ENCODE data around the gene SLX4. TPM values are rescaled to one million over a fixed set of nuclear protein-coding genes. Genes with fewer than 3 reads are reported as not detected.

Gene SLX4
- total RNA-seq, 1 experiment from 2014 or later, result 15.5 TPM

DNA sequence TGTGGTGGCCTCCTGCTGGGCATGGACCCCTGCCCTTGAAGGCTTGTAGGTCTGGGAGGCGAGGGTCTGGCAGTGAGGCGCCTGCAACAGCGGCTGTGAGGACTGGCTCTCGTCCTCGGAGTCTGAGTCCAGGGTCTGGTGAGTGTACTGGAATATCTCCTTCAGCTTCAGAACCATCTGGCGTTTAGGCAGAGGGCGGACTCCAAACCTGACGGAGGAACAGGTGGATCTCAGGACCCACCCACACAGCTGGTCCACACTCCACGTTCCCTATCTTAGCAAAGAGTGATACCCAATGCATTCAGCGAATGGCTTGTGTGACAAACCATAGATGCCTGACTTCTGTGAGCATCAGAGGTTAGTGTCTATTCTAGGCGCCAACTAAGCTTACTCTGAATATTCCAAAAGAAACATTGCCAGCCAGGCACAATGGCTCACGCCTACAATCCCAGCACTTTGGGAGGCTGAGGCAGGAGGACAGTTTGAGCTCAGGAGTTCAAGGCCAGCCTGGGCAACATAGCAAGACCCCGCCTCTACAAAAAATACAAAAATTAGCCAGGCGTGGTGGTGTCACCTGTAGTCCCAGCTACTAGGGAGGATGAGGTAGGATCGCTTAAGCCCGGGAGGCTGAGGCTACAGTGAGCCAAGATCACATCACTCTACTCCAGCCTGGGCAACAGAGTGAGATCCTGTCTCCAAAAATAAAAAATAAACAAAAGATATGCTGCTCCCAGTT lies 27.9 kb downstream of the SLX4 start:
- CTCF ChIA-PET, result no interaction called here
- in situ Hi-C loops (cut with HindIII; ENCODE audit: low pct_unique_long_range_greater_than_20kb, low sequenced_read_pairs), result no loop called here
- Histone ChIP-seq H3K9me3 (ENCODE audit: control insufficient read depth, insufficient read depth, low read depth, low read length) (no peaks in the 10 kb centered on the region), H3K36me3 (ENCODE audit: control insufficient read depth, insufficient read depth, low read length) (no peaks in the 10 kb centered on the region; the same call in 1 of the 2 replicates), H3K27ac (ENCODE audit: low read length) (no peak overlapping the region), H3K4me1 (ENCODE audit: control insufficient read depth, insufficient read depth, low read length) (no peaks in the 10 kb centered on the region), H3K27me3 (ENCODE audit: control insufficient read depth, insufficient read depth, low read length) (no peaks in the 10 kb centered on the region), H3K4me3 (ENCODE audit: low read depth in 2 of 2, low read length in 2 of 2) (no peak overlapping the region)
- intact Hi-C loops (cut with micrococcal nuclease; ENCODE audit: unreplicated experiment), result no loop called here
- no peak for TF ChIP-seq SIN3A (IDR thresholded peaks at IDR 0.05; ENCODE audit: borderline replicate concordance, insufficient read depth, low read depth, low read length)
- TF ChIP-seq POLR2AphosphoS5 (IDR thresholded peaks at IDR 0.05; ENCODE audit: low read depth, low read length), result no peak
- TF ChIP-seq, protein P1, sequence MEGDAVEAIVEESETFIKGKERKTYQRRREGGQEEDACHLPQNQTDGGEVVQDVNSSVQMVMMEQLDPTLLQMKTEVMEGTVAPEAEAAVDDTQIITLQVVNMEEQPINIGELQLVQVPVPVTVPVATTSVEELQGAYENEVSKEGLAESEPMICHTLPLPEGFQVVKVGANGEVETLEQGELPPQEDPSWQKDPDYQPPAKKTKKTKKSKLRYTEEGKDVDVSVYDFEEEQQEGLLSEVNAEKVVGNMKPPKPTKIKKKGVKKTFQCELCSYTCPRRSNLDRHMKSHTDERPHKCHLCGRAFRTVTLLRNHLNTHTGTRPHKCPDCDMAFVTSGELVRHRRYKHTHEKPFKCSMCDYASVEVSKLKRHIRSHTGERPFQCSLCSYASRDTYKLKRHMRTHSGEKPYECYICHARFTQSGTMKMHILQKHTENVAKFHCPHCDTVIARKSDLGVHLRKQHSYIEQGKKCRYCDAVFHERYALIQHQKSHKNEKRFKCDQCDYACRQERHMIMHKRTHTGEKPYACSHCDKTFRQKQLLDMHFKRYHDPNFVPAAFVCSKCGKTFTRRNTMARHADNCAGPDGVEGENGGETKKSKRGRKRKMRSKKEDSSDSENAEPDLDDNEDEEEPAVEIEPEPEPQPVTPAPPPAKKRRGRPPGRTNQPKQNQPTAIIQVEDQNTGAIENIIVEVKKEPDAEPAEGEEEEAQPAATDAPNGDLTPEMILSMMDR (IDR thresholded peaks at IDR 0.05), result no peak
- TF ChIP-seq, protein P2, sequence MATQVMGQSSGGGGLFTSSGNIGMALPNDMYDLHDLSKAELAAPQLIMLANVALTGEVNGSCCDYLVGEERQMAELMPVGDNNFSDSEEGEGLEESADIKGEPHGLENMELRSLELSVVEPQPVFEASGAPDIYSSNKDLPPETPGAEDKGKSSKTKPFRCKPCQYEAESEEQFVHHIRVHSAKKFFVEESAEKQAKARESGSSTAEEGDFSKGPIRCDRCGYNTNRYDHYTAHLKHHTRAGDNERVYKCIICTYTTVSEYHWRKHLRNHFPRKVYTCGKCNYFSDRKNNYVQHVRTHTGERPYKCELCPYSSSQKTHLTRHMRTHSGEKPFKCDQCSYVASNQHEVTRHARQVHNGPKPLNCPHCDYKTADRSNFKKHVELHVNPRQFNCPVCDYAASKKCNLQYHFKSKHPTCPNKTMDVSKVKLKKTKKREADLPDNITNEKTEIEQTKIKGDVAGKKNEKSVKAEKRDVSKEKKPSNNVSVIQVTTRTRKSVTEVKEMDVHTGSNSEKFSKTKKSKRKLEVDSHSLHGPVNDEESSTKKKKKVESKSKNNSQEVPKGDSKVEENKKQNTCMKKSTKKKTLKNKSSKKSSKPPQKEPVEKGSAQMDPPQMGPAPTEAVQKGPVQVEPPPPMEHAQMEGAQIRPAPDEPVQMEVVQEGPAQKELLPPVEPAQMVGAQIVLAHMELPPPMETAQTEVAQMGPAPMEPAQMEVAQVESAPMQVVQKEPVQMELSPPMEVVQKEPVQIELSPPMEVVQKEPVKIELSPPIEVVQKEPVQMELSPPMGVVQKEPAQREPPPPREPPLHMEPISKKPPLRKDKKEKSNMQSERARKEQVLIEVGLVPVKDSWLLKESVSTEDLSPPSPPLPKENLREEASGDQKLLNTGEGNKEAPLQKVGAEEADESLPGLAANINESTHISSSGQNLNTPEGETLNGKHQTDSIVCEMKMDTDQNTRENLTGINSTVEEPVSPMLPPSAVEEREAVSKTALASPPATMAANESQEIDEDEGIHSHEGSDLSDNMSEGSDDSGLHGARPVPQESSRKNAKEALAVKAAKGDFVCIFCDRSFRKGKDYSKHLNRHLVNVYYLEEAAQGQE (IDR thresholded peaks at IDR 0.05; ENCODE audit: insufficient read depth in 1 of 2, low read depth in 2 of 2, low read length in 1 of 2), result no peak
- TF ChIP-seq TCF7L2 (IDR thresholded peaks at IDR 0.05; ENCODE audit: low read depth, low read length), result no peak
- BruUV-seq (replicated peaks), result no TSS peak
- DNase-seq (ENCODE audit: low read depth, low spot score), result no peak
- POLR2A ChIA-PET, result no interaction called here
- no peak for ATAC-seq

DNA sequence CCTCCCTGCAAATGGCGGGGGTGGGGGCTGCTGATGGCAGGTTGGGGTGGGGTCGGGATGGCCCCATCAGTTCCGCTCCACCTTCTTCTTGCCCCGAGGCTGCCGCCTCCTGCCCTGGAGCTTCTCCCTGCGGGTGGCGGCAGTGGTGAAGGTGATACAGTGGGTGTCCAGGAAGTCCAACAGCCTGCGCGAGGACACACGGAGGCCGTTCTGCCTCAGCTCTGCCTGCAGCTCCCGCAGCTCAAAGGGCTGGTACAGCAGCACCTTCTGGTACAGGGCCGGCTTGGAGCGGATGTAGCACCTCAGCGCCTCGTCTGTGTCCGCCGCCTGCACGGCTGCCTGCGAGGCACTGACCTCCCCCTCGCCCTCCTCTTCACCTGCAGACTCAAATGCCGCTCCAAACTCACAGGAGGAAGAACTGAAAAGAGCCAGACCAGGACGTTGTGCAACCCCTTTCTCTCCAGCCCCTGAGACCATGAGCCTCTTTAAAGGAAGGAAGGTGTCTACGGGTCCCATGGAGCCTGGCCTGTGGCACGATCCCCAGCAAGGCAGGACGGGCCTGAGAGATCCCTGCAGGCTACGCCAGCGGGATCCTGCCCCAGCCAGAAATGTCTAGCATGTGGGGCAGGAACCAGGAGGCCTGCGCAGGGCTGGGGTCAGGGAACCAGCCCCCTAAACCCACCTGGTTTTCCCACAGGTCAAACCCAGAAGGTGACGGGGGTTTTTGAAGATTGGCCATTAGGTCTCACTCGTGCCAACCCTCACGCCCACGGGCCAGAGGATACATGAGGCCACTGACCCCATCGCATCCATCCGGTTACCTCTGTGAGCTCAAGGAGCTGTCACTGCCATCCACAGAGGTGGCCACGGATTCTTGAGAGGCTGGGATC lies 28.9 kb downstream of the SLX4 start:
- in situ Hi-C loops (cut with HindIII; ENCODE audit: low pct_unique_long_range_greater_than_20kb, low sequenced_read_pairs) (no loop called here), intact Hi-C loops (cut with micrococcal nuclease; ENCODE audit: unreplicated experiment) (no loop called here)
- H3K36me3 ChIP-seq (ENCODE audit: control insufficient read depth, insufficient read depth, low read length), result no peaks in the 10 kb centered on the region; the same call in 1 of the 2 replicates
- H3K9me3 ChIP-seq (ENCODE audit: control insufficient read depth, insufficient read depth, low read depth, low read length), result no peaks in the 10 kb centered on the region
- ChIA-PET CTCF (no interaction called here), POLR2A (no interaction called here)
- no TSS peak for BruUV-seq (replicated peaks)
- H3K27ac ChIP-seq (ENCODE audit: low read length), result no peak overlapping the region
- no peaks in the 10 kb centered on the region for H3K27me3 ChIP-seq (ENCODE audit: control insufficient read depth, insufficient read depth, low read length)
- DNase-seq (ENCODE audit: low read depth, low spot score) (no peak), ATAC-seq (no peak)
- TF ChIP-seq, protein P1 (IDR thresholded peaks at IDR 0.05), result no peak
- TF ChIP-seq POLR2AphosphoS5 (IDR thresholded peaks at IDR 0.05; ENCODE audit: low read depth, low read length) (no peak), SIN3A (IDR thresholded peaks at IDR 0.05; ENCODE audit: borderline replicate concordance, insufficient read depth, low read depth, low read length) (no peak), TCF7L2 (IDR thresholded peaks at IDR 0.05; ENCODE audit: low read depth, low read length) (no peak)
- TF ChIP-seq, protein P2 (IDR thresholded peaks at IDR 0.05; ENCODE audit: insufficient read depth in 1 of 2, low read depth in 2 of 2, low read length in 1 of 2), result no peak
- H3K4me1 ChIP-seq (ENCODE audit: control insufficient read depth, insufficient read depth, low read length), result no peaks in the 10 kb centered on the region
- no peak overlapping the region for H3K4me3 ChIP-seq (ENCODE audit: low read depth in 2 of 2, low read length in 2 of 2)
